Measurements from ENCODE around the gene WEE2. TPM values are rescaled to one million over a fixed set of nuclear protein-coding genes. Genes with fewer than 3 reads are reported as not detected.

WEE2 gene
- polyA plus RNA-seq, result 1 to 10 TPM in 1 of 4 donors, not detected in 3; 2.1 TPM
- long read RNA-seq, donor 1, result 0 reads
- long read RNA-seq, donor 2, result 0 reads
- long read RNA-seq, donor 3, result 0 reads
- long read RNA-seq, donor 4, result 0 reads
- long read RNA-seq, donor 5, result 0 reads
- long read RNA-seq, donor 6, result 0 reads
- long read RNA-seq, donor 7, result 0 reads
- long read RNA-seq, donor 8, result 0 reads
- long read RNA-seq, donor 9, result 0 reads
- long read RNA-seq, donor 10, result 0 reads

- H3K36me3 ChIP-seq (ENCODE audit: control insufficient read depth in 3 of 3, insufficient read depth in 2 of 3, low read depth in 1 of 3, low read length in 3 of 3), result no peaks in the 10 kb centered on the region
- DNase-seq (no peak), FAIRE-seq (no peak)
- H3K9me3 ChIP-seq (ENCODE audit: control insufficient read depth in 2 of 2, insufficient read depth in 1 of 2, low read depth in 1 of 2, low read length in 1 of 2), result no peaks in the 10 kb centered on the region
- H3K27ac ChIP-seq (ENCODE audit: low read depth in 1 of 3, low read length in 2 of 3), result no peak within 1 kb of the TSS
- 70 to 84% (median 82%) methylated on average over 6 of the region's 6 CpGs for WGBS, 3 donors
- no peaks in the 10 kb centered on the region for H3K27me3 ChIP-seq (ENCODE audit: control insufficient read depth in 3 of 3, insufficient read depth in 3 of 3, low read length in 3 of 3)
- peaks cover 0 to 48% (median 1%) of the 10 kb centered on the region in 3 donors for H3K4me1 ChIP-seq (ENCODE audit: control insufficient read depth in 3 of 3, insufficient read depth in 2 of 3, low read depth in 1 of 3, low read length in 2 of 3)
- no peak within 1 kb of the TSS for H3K4me3 ChIP-seq (ENCODE audit: low read depth in 1 of 3, low read length in 3 of 3)
These were observed at the start of gene WEE2 for GRCh38 chr7:141708351-141708750. Gene WEE2, plus strand, starts transcription at chr7:141708353. Its CDS starts 406 bp downstream, at chr7:141708759.

- WGBS, 3 donors, result 88 to 96% (median 89%) methylated on average over 6 of the region's 6 CpGs
- Histone ChIP-seq H3K27ac (ENCODE audit: low read depth in 1 of 3, low read length in 2 of 3) (no peak overlapping the region), H3K9me3 (ENCODE audit: control insufficient read depth in 2 of 2, insufficient read depth in 1 of 2, low read depth in 1 of 2, low read length in 1 of 2) (no peaks in the 10 kb centered on the region), H3K27me3 (ENCODE audit: control insufficient read depth in 3 of 3, insufficient read depth in 3 of 3, low read length in 3 of 3) (no peaks in the 10 kb centered on the region), H3K36me3 (ENCODE audit: control insufficient read depth in 3 of 3, insufficient read depth in 2 of 3, low read depth in 1 of 3, low read length in 3 of 3) (peaks cover 9 to 42% (median 12%) of the 10 kb centered on the region in 3 donors), H3K4me1 (ENCODE audit: control insufficient read depth in 3 of 3, insufficient read depth in 2 of 3, low read depth in 1 of 3, low read length in 2 of 3) (peaks cover 6 to 18% (median 14%) of the 10 kb centered on the region in 3 donors), H3K4me3 (ENCODE audit: low read depth in 1 of 3, low read length in 3 of 3) (no peak overlapping the region)
- FAIRE-seq, result no peak
- DNase-seq, result no peak
These were observed 48.7 kb upstream of the WEE2 start for GRCh38 chr7:141659501-141659900.

GRCh38 chr7:141660259-141660658, 47.9 kb upstream of the WEE2 start:
- H3K9me3 ChIP-seq (ENCODE audit: control insufficient read depth in 2 of 2, insufficient read depth in 1 of 2, low read depth in 1 of 2, low read length in 1 of 2), result no peaks in the 10 kb centered on the region
- WGBS, 3 donors, result 64 to 88% (median 79%) methylated on average over 4 of the region's 4 CpGs
- peaks cover 9 to 48% (median 12%) of the 10 kb centered on the region in 3 donors for H3K36me3 ChIP-seq (ENCODE audit: control insufficient read depth in 3 of 3, insufficient read depth in 2 of 3, low read depth in 1 of 3, low read length in 3 of 3)
- H3K27me3 ChIP-seq (ENCODE audit: control insufficient read depth in 3 of 3, insufficient read depth in 3 of 3, low read length in 3 of 3), result no peaks in the 10 kb centered on the region
- H3K4me3 ChIP-seq (ENCODE audit: low read depth in 1 of 3, low read length in 3 of 3), result no peak overlapping the region
- no peak for FAIRE-seq
- DNase-seq, result no peak
- H3K4me1 ChIP-seq (ENCODE audit: control insufficient read depth in 3 of 3, insufficient read depth in 2 of 3, low read depth in 1 of 3, low read length in 2 of 3), result peaks cover 9 to 26% (median 14%) of the 10 kb centered on the region in 3 donors
- no peak overlapping the region for H3K27ac ChIP-seq (ENCODE audit: low read depth in 1 of 3, low read length in 2 of 3)

- peaks cover 9 to 27% (median 14%) of the 10 kb centered on the region in 3 donors for H3K4me1 ChIP-seq (ENCODE audit: control insufficient read depth in 3 of 3, insufficient read depth in 2 of 3, low read depth in 1 of 3, low read length in 2 of 3)
- H3K27ac ChIP-seq (ENCODE audit: low read depth in 1 of 3, low read length in 2 of 3), result peak overlapping the region in 2 of 3 donors; percentile 48 to 74
- FAIRE-seq (no peak), DNase-seq (peak; percentile 50 to 73)
- peaks cover 7 to 61% (median 12%) of the 10 kb centered on the region in 3 donors for H3K36me3 ChIP-seq (ENCODE audit: control insufficient read depth in 3 of 3, insufficient read depth in 2 of 3, low read depth in 1 of 3, low read length in 3 of 3)
- no peaks in the 10 kb centered on the region for H3K27me3 ChIP-seq (ENCODE audit: control insufficient read depth in 3 of 3, insufficient read depth in 3 of 3, low read length in 3 of 3)
- H3K9me3 ChIP-seq (ENCODE audit: control insufficient read depth in 2 of 2, insufficient read depth in 1 of 2, low read depth in 1 of 2, low read length in 1 of 2), result no peaks in the 10 kb centered on the region
- WGBS, 3 donors, result 23 to 49% (median 37%) methylated on average over 6 of the region's 6 CpGs
- no peak overlapping the region for H3K4me3 ChIP-seq (ENCODE audit: low read depth in 1 of 3, low read length in 3 of 3)
These were observed 44.9 kb upstream of the WEE2 start for GRCh38 chr7:141663081-141663849.

DNA sequence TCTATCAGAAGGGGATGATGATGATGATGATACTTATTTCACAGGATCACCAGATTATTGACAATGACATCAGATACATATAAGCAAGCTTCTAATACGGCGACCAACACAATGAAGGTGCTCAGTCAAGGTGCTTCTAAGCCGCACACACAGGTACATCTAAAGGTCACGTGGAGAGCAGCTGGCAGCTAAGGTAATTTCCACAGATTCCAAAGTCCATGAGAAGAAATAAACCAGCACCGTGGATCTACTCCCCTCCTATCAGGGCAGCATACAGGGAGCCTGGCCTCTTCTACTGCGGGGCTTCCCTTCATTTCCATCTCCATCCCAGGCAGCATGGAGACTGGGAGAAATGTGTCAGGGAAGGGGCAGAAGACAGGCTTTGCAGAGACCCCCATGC, 43.7 kb upstream of the WEE2 start:
- H3K9me3 ChIP-seq (ENCODE audit: control insufficient read depth in 2 of 2, insufficient read depth in 1 of 2, low read depth in 1 of 2, low read length in 1 of 2), result no peaks in the 10 kb centered on the region
- no peaks in the 10 kb centered on the region for H3K27me3 ChIP-seq (ENCODE audit: control insufficient read depth in 3 of 3, insufficient read depth in 3 of 3, low read length in 3 of 3)
- no peak overlapping the region for H3K4me3 ChIP-seq (ENCODE audit: low read depth in 1 of 3, low read length in 3 of 3)
- H3K27ac ChIP-seq (ENCODE audit: low read depth in 1 of 3, low read length in 2 of 3), result peak overlapping the region in 1 of 3 donors; percentile 48
- peaks cover 7 to 70% (median 12%) of the 10 kb centered on the region in 3 donors for H3K36me3 ChIP-seq (ENCODE audit: control insufficient read depth in 3 of 3, insufficient read depth in 2 of 3, low read depth in 1 of 3, low read length in 3 of 3)
- no peak for FAIRE-seq
- H3K4me1 ChIP-seq (ENCODE audit: control insufficient read depth in 3 of 3, insufficient read depth in 2 of 3, low read depth in 1 of 3, low read length in 2 of 3), result peaks cover 9 to 27% (median 14%) of the 10 kb centered on the region in 3 donors
- WGBS, 3 donors, result 25 to 66% (median 30%) methylated on average over 6 of the region's 6 CpGs
- peak; percentile 90 for DNase-seq

- FAIRE-seq (no peak), DNase-seq (no peak)
- Histone ChIP-seq H3K27ac (ENCODE audit: low read depth in 1 of 3, low read length in 2 of 3) (no peak overlapping the region), H3K9me3 (ENCODE audit: control insufficient read depth in 2 of 2, insufficient read depth in 1 of 2, low read depth in 1 of 2, low read length in 1 of 2) (no peaks in the 10 kb centered on the region), H3K4me3 (ENCODE audit: low read depth in 1 of 3, low read length in 3 of 3) (no peak overlapping the region), H3K36me3 (ENCODE audit: control insufficient read depth in 3 of 3, insufficient read depth in 2 of 3, low read depth in 1 of 3, low read length in 3 of 3) (peaks cover 4 to 62% (median 7%) of the 10 kb centered on the region in 3 donors), H3K4me1 (ENCODE audit: control insufficient read depth in 3 of 3, insufficient read depth in 2 of 3, low read depth in 1 of 3, low read length in 2 of 3) (peaks cover 9 to 27% (median 14%) of the 10 kb centered on the region in 3 donors), H3K27me3 (ENCODE audit: control insufficient read depth in 3 of 3, insufficient read depth in 3 of 3, low read length in 3 of 3) (no peaks in the 10 kb centered on the region)
- 94 to 96% (median 95%) methylated on average over 18 of the region's 18 CpGs for WGBS, 3 donors
These were observed 42.7 kb upstream of the WEE2 start for GRCh38 chr7:141665208-141666035.

- DNase-seq, result no peak
- no peaks in the 10 kb centered on the region for H3K27me3 ChIP-seq (ENCODE audit: control insufficient read depth in 3 of 3, insufficient read depth in 3 of 3, low read length in 3 of 3)
- WGBS, 3 donors, result 90 to 95% (median 91%) methylated on average over 4 of the region's 4 CpGs
- H3K36me3 ChIP-seq (ENCODE audit: control insufficient read depth in 3 of 3, insufficient read depth in 2 of 3, low read depth in 1 of 3, low read length in 3 of 3), result peaks cover 2 to 64% (median 7%) of the 10 kb centered on the region in 3 donors
- H3K9me3 ChIP-seq (ENCODE audit: control insufficient read depth in 2 of 2, insufficient read depth in 1 of 2, low read depth in 1 of 2, low read length in 1 of 2), result no peaks in the 10 kb centered on the region
- peaks cover 9 to 27% (median 14%) of the 10 kb centered on the region in 3 donors for H3K4me1 ChIP-seq (ENCODE audit: control insufficient read depth in 3 of 3, insufficient read depth in 2 of 3, low read depth in 1 of 3, low read length in 2 of 3)
- H3K27ac ChIP-seq (ENCODE audit: low read depth in 1 of 3, low read length in 2 of 3), result no peak overlapping the region
- FAIRE-seq, result no peak
- H3K4me3 ChIP-seq (ENCODE audit: low read depth in 1 of 3, low read length in 3 of 3), result no peak overlapping the region
These were observed 42.1 kb upstream of the WEE2 start for GRCh38 chr7:141666071-141666470.

DNA sequence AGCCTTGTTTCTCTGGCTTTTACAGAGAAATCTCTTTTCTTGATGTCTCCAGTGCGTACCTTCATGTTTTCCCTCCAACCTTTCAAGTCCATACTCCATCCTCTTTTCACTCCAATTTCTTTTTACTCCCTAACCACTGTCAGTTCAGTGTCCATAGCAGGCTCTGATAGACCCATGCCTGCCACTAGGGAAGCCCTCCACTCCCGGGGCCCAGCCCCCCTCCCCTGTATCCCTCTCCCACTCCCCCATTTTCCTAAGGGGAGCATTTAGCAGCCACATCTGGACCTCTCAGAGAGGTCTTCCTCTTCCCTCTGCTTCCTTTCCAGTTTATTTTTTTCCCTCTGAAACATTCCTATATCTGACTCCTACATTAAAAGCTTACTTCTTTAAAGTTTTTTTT, 39.3 kb upstream of the WEE2 start:
- H3K27me3 ChIP-seq (ENCODE audit: control insufficient read depth in 3 of 3, insufficient read depth in 3 of 3, low read length in 3 of 3), result no peaks in the 10 kb centered on the region
- peaks cover 4 to 17% (median 5%) of the 10 kb centered on the region in 3 donors for H3K4me1 ChIP-seq (ENCODE audit: control insufficient read depth in 3 of 3, insufficient read depth in 2 of 3, low read depth in 1 of 3, low read length in 2 of 3)
- H3K36me3 ChIP-seq (ENCODE audit: control insufficient read depth in 3 of 3, insufficient read depth in 2 of 3, low read depth in 1 of 3, low read length in 3 of 3), result peaks cover 0 to 50% (median 1%) of the 10 kb centered on the region in 3 donors
- no peak for DNase-seq
- peaks cover 0 to 3% of the 10 kb centered on the region in 2 donors for H3K9me3 ChIP-seq (ENCODE audit: control insufficient read depth in 2 of 2, insufficient read depth in 1 of 2, low read depth in 1 of 2, low read length in 1 of 2)
- no peak for FAIRE-seq
- no peak overlapping the region for H3K27ac ChIP-seq (ENCODE audit: low read depth in 1 of 3, low read length in 2 of 3)
- H3K4me3 ChIP-seq (ENCODE audit: low read depth in 1 of 3, low read length in 3 of 3), result no peak overlapping the region
- 84 to 94% (median 87%) methylated on average over 2 of the region's 2 CpGs for WGBS, 3 donors

All from small intestine (tissue), 16 donors.